GM18868 (cell line): ENCODE measurements around the gene ARR3.
"Not testable (repeated sequence)": the region's sequence is repeated elsewhere in the genome, so short reads cannot be mapped to it uniquely, and the experiment has no call there.

Experiments
- ATAC-seq: cut with Tn5 transposase; IDR thresholded peaks from one replicate; pipeline ENCODE4 v1.9.1; 2021; ENCODE audit warnings: mild to moderate bottlenecking, moderate library complexity; ENCODE audit not compliant: unreplicated experiment

The ARR3 gene

DNA sequence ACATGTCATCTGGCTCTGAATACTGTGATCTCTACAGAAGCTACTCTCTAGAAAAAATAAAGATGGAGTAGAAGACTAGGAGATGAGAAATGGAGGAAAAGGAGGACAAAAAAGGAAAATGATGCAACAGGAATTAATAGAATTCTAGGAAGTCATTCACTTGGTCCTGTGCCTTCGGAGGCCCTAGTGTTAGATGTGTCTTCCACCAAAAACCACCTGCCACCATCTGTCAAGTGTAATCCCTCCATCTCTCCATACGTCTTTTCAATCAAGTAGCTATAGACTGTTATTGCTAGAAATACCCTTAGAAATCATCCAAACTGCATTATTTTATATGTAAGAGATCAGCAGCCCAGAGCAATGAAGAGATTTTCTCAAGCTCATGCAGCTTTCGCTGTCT lies 10.9 kb downstream of the ARR3 start:
- no peak for ATAC-seq

DNA sequence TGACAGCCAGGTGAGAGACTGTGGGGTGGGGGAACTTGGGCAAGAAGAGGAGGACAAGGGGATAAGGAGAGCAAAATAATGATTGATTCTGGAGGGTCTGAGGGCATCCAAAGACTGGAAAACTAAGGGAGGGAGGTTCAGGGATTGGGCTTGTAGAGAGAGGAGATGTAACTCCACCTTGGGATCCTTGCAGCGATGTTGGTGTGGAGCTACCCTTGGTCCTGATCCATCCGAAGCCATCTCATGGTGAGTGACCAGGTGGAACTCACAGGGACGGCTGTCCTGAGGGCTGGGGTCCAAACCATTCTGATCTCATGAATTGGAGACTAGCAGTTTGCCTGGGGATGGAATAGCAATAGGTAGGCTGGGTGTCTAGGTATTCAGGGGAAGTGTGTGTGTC lies 12.4 kb downstream of the ARR3 start:
- ATAC-seq: no peak

DNA sequence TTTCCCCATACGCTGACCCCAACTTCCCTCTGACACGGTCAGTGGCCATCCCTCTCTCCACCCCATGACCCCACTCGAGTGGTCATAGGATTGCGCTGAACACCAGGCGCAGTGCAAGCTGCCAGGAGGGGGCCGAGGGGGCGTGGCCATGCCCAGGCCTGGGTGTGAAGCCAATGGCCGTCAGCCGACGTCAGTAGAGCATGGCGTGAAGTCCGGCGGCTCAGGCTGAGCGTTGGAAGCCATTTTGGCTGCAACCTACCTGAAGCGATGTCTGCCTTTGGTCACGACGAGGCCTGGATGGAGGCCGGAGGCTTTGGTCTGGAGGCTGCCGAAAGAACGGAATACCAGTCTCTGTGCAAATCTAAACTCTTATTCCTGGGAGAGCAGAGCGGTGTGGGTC lies 13.8 kb downstream of the ARR3 start, which contains the start of gene RAB41:
Gene RAB41, plus strand, starts transcription at position 222 of the 400 bp plus-strand sequence. Its CDS starts 46 bp downstream, at position 268.
- no peak for ATAC-seq

DNA sequence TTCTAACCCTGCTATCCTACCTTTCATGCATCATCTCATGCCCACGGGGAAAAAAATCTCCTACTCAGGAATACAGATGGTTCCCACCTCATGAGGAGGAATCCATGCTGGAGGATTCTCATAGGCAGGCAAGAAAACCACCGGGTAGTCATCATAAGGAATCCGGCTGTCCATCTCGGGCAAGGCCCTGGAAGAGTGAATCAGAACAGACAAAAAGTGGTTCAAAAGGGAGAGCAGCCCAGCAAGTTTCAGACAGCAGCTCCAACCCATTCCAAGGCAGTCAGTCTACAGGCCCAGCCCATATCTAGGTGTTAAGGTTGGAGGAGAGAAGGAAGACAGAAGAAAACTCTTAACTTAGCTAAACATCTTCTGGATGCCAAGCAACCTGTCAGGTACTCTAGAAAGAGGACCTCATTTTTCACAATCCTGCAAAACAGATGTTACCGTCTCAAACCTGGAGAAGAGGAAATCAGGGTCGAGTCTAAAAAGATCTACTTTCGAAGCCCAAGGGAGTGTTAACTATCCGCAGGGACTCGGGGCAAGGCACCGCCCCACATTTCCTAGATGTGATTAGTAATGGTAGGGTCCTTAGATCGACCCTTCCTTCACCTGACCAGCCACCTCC lies 21.1 kb downstream of the ARR3 start:
- ATAC-seq: no peak

DNA sequence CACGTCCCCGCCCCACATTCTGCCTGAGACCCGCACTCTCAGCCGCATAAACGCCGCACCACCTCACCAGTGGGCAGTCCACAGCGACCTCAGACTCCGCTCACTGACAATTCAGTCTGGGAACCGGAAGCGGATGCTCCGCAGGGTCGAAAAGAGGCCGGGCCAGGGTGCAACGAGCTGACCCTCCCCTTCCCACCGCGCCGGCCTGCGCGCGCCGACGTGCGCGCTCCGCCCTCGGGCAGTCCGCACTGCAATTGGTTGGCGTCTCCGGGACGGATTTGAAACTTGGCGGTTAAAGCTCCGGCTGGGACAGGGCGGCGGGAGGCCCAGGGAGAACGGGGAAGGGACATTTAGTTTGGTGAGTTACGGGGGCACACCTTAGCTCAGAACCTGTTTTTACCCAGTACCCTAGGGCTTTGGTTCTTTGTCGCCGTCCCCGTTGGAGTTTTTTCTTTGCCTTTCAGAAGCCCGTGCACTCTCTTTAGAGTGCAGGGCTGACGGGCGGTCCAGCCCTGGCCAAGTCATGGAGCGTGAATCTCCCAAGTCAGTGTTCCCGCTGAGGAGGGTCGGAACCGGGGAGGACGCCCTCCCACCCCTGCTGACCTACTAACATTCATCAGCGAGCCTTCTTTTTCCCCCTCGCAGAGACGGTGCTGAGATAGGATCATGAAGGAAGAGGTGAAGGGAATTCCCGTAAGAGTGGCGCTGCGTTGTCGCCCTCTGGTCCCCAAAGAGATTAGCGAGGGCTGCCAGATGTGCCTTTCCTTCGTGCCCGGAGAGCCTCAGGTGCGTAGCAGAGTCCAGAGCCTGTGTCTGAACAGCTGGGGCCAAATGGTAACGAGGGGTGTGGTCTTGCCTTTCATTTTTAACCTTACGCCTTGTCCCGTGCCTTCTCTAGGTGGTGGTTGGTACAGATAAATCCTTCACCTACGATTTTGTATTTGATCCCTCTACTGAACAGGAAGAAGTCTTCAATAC lies 21.9 kb downstream of the ARR3 start, which contains the start of the genes KIF4A and PDZD11:
Gene KIF4A, plus strand, starts transcription at position 312 of the 978 bp plus-strand sequence. Its CDS starts 355 bp downstream, at position 667.
Gene PDZD11, minus strand, starts transcription at position 135 of the 978 bp plus-strand sequence. CDS start 586 bp downstream, outside the sequence.
- peak; percentile 98 for ATAC-seq

DNA sequence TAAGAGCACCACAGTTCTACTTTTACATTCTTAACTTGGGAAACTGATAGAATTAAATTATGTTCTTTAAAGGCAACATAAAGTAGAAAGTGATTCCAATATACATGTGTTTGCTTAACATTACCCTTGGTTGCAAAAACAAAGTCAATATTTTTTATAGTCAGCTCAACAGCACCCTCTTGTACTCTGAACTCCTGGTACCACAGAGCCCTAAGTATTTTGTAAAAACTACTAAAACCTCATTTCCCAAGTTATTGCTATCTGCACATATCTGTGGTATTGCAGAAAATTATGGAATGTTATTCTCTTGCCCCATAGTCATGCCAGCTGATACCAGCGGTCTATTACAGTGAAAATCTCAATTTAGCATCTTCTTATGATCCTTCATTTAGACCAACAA lies 24.7 kb downstream of the ARR3 start:
- ATAC-seq: no peak

DNA sequence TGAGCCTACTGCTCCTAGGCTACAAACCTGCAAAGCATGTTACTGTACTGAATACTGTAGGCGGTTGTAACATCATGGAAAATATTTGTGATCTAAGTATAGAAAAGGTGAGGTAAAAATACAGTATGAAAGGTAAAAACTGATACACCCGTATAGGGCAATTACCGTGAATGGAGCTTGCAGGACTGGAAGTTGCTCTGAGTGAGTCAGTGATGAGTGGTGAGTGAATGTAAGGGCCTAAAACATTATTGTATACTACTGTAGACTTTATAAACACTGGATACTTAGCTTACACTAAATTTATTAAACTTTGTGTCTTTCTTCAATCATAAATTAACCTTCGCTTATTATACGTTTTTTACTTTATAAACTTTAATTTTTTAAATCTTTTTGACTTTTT lies 25.5 kb downstream of the ARR3 start:
- no peak for ATAC-seq

DNA sequence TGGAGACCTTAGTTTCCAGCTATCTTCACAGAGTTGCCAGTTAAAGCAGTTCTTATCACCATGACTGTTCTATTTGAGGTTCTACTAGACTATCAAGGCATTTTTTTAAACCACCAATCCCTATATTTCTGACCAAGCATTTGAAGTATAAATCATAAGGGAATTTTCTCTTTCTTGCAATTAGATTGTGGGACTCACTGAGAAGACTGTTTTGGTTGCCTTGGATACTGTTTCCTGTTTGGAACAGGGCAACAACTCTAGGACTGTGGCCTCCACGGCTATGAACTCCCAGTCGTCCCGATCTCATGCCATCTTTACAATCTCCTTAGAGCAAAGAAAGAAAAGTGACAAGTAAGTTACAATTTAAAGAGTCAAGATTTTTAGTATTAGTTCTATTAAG lies 33.6 kb downstream of the ARR3 start:
- ATAC-seq: no peak

DNA sequence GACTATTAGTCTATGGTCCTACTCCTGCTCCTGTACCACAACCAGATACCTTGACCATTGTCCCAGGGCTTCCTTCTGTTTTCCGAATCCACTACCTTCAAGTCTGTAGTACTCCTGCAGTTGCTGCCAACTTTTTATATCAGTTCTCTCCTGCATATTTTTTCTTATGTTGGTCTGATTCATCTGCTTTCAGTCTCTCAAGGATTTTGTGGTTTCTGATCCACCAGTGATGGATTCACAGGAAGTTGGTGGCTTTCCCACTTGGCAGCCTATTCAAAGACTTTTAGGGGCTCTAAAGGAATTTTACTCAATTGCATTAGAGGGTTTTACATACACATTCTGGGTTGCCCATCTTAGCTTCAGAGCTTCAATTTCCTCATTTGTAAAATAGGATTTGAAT lies 45.4 kb downstream of the ARR3 start:
- no peak for ATAC-seq

DNA sequence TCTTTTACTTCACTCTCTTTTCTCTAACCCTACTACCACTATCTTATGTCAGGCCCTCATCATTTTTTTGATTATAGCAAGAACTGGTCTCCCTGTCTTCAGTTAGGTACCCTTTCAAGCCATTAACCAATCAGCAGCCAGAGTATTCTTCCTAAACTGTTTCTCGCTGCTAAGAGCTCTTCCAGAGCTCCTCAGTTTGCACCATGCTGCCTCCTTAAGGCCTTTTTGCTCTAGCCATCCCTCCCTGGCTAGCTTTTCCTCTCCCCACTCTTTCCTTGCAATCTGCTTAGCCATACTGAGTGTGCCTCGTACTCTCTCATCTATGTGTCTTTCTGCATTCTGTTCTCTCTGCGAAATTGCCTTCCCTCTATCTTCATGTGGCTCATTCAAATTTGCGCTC lies 54.6 kb downstream of the ARR3 start:
- ATAC-seq: no peak

DNA sequence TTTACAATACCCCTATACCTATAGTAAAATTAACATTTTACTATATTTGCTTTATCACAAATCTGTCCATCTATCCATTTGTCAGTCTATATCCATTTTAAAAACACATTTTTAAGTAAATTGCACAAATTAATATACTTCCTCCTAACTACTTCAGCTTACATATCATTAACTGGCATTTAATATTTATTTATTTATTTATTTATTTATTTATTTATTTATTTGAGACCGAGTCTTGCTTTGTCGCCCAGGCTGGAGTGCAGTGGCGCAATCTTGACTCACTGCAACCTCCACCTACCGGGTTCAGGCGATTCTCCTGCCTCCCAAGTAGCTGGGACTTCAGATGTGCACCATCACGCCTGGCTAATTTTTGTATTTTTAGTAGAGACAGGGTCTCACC lies 55.5 kb downstream of the ARR3 start:
- ATAC-seq: not testable (repeated sequence)

DNA sequence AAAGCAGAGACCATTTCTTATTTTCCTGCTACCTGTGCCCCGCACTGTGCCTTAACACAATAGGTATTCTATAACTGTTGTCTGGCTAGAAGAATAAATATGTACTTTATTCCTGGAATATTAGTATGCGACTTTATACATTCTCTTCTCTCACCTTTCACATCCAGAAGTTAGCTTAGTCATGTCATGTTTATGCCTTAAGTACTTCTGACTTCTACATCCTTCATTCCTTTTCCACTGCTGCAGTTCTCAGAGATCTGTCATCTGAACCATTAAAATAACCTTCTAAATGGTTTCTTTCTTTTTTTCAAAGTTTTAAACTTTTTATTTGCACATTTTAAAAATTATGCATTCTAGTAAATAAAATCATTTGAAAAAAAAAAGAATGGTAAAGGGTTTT lies 56.2 kb downstream of the ARR3 start:
- no peak for ATAC-seq

DNA sequence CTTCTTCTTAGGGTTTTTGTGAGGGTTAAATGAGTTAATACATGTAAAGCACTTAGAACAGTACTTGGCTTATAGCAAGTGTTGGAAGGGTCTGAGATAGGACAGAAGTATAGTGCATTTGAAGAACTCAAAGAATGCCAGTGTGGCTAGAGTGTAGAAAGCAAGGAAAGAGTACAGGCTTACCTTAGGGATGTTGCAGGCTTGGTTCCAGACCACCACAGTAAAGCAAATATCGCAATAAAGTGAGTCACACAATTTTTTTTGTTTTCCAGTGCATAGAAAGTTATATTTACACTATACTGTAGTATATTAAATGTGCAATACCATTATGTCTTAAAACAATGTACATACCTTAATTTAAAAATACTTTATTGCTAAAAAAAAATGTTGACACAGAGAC lies 63.0 kb downstream of the ARR3 start:
- no peak for ATAC-seq
